NCI-H345 treated with DMSO at 0.1 percent for 48 hours (cell line): ENCODE measurements around the gene DCK.
A peak's percentile ranks its signal among the peaks of the same experiment; 100 is the strongest.
"Not testable (repeated sequence)": the region's sequence is repeated elsewhere in the genome, so short reads cannot be mapped to it uniquely, and the experiment has no call there.

Experiments used
- DNase-seq: peaks from one replicate; lab custom pipeline; 2025; ENCODE audit not compliant: unreplicated experiment; lab: John Stamatoyannopoulos, UW

DCK gene

GRCh38 chr4:70999639-71000038 lies 6.2 kb downstream of the DCK start:
- not testable (repeated sequence) for DNase-seq

GRCh38 chr4:71001363-71001762 lies 7.9 kb downstream of the DCK start:
- not testable (repeated sequence) for DNase-seq

- no peak for DNase-seq
These were observed 10.9 kb downstream of the DCK start for GRCh38 chr4:71004281-71004851.

GRCh38 chr4:71005025-71005424 lies 11.6 kb downstream of the DCK start:
- DNase-seq: not testable (repeated sequence)

GRCh38 chr4:71006203-71006907 lies 12.9 kb downstream of the DCK start:
- DNase-seq: no peak

- no peak for DNase-seq
These were observed 14.7 kb downstream of the DCK start for GRCh38 chr4:71008196-71008595.

GRCh38 chr4:71009086-71009485 lies 15.6 kb downstream of the DCK start:
- no peak for DNase-seq

GRCh38 chr4:71009890-71010588 lies 16.6 kb downstream of the DCK start:
- DNase-seq: peak; percentile 8

- no peak for DNase-seq
These were observed 18.0 kb downstream of the DCK start for GRCh38 chr4:71011451-71011850.

GRCh38 chr4:71017391-71017790 lies 23.9 kb downstream of the DCK start:
- DNase-seq: not testable (repeated sequence)

- DNase-seq: no peak
These were observed 27.2 kb downstream of the DCK start for GRCh38 chr4:71020611-71021010.

- DNase-seq: no peak
These were observed 32.2 kb downstream of the DCK start for GRCh38 chr4:71025654-71026053.

GRCh38 chr4:71026086-71026485 lies 32.6 kb downstream of the DCK start:
- no peak for DNase-seq

GRCh38 chr4:71027611-71028010 lies 34.2 kb downstream of the DCK start:
- DNase-seq: no peak

- DNase-seq: no peak
These were observed 36.1 kb downstream of the DCK start for GRCh38 chr4:71029504-71029903.

GRCh38 chr4:71032106-71032505 lies 38.7 kb downstream of the DCK start:
- DNase-seq: not testable (repeated sequence)

GRCh38 chr4:71045256-71045655 lies 51.8 kb downstream of the DCK start:
- DNase-seq: no peak

GRCh38 chr4:71049395-71049794 lies 55.9 kb downstream of the DCK start:
- no peak for DNase-seq

GRCh38 chr4:71050809-71051208 lies 57.4 kb downstream of the DCK start:
- DNase-seq: no peak

- DNase-seq: no peak
These were observed 58.6 kb downstream of the DCK start for GRCh38 chr4:71052034-71052433.

GRCh38 chr4:71052716-71053115 lies 59.3 kb downstream of the DCK start:
- no peak for DNase-seq

GRCh38 chr4:71053613-71054012 lies 60.2 kb downstream of the DCK start:
- DNase-seq: not testable (repeated sequence)
